ENCODE results near the gene ZNF33B.
"Not testable (repeated sequence)": the region's sequence is repeated elsewhere in the genome, so short reads cannot be mapped to it uniquely, and the experiment has no call there.

Gene ZNF33B

DNA sequence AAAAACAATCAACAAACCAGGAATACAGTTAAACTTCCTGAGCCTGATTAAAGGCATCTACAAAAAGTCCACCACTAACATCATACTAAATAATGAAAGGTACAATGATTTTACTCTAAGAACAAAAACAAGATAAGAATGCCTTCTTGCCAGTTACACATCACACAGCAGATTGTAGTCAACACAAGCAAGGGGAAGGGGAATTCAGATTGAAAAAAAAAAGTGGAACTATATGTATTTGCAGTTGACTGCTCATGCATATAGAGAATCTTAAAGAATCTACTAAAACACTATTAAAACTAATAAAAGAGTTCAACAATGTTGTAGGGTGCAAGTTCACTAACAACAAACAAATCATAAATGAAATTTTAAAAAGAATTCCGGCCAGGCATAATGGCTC is 28.5 kb downstream of the ZNF33B start:
- DNase-seq = no peak

DNA sequence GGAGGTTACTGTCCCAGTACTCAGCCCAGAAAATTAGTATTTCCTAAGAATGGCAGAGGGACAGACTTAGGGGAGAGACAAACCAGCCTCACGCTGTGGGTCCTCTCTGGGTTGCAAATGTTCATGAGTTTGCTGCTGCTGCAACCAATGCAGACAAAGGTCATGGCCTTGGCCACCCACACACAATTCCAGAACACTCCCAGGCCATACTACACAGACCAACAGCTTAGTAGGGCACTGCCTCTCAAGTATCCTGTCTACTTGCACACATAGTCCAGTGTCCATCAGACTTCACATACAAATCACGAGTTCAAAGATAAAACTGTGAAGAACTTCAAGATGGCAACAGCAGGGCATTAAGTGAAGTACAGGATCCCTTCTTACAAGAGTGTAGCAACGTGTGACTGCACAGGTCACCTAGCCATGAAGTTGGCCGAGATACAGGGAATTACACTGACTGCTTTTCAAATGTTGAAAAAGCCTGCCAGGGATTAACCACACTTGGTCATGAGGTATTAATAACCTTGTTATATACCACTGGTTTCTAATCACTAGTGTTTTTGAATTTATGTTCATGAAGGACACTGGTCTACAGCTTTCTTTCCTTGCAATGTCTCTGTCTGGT is 40.0 kb downstream of the ZNF33B start:
- no peak for DNase-seq

DNA sequence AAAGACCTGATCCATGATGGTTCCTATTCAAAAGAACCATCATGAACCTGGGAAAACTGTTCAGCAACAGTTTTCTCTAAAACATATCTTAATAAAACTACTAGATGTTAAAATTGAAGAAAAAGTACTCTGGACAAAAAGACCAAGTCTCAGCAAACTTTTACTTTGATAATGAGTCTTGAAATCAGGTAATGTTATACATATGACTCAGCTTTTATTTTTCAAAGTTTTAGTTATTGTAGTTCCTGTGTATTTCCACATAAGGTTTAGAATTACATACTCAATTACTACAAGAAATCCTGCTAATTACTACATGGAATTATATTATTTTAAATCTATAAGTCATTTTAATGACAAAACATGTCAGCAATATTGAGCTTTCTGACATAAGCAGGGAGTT is 42.2 kb downstream of the ZNF33B start:
- no peak for DNase-seq

DNA sequence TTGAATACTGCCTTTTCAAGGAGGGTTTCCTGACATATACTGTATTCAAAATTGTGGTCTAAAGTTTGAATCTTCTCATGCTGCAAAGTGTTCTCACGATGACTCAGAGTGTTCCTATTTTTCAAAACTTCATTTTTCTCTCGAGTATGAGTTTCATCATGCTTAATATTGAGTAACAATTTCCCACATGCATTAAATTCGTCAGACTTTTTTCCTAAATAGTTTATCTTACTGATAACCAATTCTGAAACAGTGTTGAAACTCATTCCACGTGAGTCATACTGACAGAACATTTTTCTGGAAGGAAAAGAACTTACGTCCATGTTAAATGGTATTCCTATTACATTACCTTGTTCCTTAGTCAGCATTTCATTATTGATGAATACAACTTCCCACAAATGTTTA is 44.1 kb downstream of the ZNF33B start:
- DNase-seq = no peak

DNA sequence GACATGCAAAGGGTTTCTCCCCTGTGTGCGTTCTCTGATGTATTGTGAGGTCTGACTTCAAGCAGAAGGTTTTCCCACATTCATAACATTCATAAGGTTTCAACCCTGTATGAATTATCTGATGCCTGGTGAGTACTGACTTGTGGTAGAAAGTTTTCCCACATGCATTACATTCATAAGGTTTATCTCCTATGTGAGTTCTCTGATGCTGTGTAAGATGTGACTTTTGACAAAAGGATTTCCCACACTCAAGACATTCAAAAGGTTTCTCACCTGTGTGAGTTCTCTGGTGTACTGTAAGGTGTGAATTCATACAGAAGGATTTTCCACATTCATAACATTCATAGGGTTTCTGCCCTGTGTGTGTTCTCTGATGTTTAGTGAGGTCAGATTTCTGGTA is 45.1 kb downstream of the ZNF33B start:
- no peak for DNase-seq

DNA sequence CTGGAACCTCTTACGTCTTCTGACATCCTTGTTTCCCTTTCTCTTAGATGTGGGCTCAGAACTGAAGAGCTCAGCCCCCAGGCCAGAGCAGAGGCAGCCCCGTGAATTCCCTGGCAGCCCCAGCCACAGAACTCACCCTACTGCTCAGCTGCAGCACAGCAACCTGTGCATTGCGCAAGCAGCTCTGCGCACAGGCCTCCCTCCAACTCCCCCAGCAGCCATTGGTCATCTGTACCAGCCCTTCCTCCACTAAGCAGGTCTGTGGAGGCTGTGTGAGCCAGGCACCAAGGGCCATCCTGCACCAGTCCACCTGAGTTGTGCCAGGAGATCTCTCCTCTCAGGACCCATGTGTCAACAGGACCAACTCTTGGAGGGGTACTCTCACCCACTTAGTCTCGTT is 54.5 kb downstream of the ZNF33B start:
- DNase-seq = no peak

DNA sequence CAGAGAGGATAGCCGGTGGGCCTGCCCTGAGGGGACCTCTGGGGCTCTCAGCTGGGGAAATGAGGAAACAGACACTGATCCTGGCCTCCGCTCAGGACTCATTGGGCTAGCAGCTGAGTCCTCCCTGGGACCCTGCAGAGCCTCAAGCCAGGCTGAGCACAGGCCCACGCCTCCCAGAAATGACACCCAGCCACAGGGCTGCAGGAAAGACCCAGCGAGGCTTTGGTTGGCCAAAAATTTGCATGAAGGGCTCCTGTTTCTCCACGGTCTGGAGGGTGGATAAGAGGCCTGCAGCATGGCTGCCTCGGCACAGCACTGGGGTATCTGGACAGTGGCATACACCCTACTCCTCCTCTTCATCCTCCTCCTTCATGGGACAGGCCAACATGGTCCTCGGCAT is 60.4 kb downstream of the ZNF33B start:
- DNase-seq = no peak

DNA sequence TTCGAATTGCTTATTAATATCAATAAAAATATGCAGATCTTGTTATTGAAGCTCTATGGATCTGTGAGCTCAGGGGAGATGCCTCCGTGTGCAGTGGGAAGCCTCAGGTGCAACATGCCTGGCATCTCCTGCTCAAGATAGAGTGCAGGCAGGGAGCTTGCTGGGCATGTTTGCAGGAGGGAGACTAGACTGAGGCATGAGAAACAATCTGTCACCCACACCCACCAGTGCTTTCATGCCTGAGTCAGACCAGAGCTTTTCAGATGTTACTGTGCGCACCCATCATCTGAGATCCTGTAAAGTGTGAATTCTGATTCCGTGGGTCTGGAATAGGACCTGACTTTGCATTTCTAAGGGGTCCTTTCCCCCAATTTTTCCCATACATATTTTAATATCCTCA is 62.0 kb downstream of the ZNF33B start:
- no peak for DNase-seq

DNA sequence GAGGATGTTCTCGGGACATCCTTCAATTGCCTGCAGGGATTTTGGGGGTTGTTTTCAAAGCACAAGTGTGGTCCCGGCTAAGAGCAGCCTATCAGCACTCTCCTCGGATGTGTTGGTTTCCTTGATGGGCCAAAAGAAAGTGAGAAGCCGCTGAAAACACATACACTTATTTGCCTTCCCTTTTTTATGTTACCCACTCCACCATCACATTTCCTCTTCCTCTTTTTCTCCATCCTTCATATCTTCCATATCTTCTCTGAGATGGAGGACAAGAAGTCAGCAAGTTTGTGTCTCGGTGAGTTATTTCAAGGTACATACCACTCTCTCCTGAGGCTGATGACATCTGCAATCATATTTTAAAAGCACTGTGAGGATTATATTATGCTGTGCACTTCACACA is 64.0 kb downstream of the ZNF33B start:
- no peak for DNase-seq

DNA sequence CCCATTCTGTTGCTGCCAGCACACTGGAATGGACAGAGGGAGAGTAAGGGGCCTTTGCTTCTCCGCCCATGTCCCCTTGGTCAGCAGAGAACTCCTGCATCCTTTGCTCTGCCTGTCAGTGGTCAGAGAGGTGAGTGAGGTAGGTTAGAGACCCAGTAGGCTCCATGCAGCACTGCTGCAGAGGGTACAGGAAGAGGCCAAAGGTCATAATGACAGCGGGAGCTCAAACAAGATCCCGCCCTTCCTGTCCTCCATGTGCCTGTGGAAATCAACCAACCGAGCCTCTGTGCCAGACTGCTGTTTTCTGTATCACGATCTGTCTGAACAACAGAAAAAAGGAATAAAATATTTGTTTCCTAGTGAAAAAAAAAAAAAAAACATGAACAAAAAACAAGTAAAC is 81.4 kb downstream of the ZNF33B start:
- no peak for DNase-seq

DNA sequence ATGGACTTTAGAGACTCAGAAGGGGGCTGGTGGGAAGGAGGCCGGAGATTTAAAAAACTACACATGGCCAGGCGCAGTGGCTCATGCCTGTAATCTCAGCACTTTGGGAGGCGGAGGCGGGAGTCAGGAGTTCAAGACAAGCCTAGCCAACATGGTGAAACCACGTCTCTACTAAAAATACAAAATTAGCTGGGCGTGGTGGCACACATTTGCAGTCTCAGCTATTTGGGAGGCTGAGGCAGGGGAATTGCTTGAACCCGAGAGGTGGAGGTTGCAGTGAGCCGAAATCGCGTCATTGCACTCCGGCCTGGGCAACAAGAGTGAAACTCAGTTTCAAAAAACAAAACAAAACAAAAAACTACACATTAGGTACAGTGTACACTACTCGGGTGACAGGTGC is 84.8 kb downstream of the ZNF33B start:
- DNase-seq = not testable (repeated sequence)

DNA sequence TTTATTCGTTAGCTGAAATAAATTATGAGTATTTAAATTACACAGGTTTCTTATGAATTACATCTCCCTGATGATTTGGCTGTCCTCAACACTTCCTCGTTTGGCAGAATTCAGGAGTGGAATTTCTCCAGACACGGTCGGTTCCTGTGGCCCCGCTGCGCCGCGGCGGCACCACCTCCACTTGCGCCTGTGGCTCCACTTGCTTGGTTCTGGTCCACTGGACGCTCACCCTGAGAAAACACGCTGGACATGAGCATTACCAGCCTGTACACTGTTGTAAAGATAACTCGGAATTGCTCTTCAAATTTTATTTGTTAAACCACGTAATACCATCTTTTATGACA is 85.3 kb downstream of the ZNF33B start:
- no peak for DNase-seq

DNA sequence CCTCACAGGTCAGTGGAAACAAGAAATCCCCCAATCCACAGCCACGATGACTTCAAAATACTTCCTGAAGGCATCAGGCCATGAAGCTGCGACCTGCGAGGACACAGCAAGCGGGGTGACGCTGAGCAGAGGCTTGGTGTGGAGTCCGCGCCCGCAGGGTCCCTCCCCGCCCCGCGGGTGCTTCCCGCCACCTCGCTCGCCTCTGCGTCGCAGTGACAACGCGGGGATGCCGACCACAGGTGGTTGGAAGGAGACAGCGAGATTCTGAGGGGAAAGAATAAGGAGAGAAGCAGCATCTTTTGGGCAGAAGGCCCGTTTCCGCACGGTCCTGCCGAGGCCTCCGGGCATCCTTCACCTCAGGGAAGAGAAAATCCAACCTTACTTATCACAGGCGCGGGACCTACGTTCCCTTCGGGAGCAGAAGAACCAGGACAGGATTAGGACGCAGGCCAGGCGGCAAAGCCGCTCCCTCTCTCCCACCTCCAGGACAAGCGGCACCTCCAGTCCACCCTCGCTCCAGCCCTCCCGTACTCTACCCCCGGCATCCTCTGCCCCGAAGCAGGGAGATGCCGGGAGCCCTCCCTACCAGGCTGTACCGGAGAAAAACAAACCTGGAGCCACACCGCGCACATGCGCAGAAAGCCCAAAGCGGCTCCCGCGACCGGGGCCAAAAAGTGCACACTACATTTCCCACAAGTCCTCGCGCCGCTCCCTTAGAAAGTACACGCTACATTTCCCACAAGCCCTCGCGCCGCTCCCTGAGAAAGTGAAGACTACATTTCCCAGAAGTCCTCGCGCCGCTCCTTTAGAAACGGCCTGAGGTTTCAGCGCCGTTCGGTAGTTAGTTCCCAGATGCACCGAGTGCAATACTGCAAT is 85.9 kb downstream of the ZNF33B start:
- peak; percentile 94 for DNase-seq

DNA sequence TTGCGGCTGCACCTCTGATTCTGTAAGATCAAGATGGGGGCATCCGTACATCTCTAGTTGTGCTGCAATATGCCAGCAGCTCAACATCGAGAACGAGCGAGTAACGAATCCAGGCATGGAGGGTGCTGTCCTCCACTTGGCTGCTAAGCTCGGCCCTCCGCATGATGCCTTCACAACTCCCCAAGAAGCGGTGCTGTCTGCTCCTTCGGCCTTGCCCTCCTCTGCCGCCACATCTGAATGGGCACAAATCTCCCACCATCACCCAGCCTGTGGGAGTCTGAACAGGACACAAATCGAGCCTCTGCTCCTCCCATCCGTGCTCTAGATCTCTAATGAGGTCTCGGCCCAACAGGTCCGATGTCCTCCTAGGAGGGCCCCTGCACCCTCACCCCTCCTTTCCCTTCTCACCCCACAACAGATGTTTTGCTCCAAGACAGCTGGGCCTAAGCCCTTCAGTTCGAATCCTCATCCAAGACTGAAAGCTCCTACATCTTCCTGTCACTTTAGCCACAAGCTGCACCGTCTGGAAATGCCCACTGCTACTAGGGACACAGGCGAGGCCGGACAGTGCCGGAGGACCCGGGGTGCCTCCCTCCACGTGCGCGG is 86.7 kb downstream of the ZNF33B start:
- DNase-seq = no peak

DNA sequence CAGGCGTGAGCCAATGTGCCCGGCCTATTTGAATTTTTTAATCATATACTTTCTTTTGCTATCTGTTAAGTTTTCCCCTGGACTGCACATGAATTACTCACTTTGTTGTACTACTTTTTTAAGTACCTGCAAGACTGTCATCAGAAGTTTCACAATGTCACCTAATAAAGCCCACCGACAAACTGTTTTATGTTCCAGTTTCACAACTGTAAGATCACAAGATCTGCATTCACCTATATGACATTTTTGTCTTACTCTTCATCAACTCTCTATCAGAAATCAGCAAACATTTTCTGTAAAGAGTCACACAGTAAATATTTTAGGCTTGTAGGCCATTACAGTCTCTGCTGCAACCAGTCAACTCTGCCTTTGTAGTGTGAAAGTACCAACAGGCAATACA is 88.5 kb downstream of the ZNF33B start:
- no peak for DNase-seq

DNA sequence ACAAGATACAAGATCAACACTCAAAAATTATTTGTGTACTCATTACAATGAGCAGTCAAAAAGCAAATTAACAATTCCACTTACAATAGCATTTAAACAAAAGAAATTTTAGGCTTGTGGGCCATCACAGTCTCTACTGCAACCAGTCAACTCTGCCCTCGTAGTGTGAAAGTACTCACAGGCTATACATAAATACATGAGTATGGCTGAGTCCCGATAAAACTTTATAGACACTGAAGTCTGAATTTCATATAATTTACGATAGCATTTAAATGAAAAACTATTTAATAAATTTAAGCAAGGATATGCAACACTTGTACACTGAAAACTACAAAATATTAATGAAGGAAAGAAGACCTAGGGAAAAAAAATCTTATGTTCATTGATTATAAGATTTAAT is 90.1 kb downstream of the ZNF33B start:
- DNase-seq = no peak

DNA sequence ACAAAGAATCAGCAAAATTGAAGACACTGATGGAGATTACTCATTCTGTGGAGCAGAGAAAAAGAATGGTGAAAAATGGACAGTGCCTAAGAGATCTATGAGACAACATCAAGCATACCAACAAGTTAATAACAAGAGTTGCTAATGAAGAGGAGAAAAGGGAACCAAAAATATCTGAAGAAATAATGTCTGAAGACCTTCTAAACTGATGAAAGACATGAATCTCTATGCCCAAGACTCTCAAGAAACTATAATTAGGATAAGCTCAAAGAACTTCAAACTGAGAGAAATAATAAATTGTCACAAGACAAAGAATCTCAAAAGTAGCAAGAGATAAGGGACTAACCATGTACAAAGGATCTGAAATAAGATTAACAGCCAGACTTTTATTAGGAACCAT is 93.4 kb downstream of the ZNF33B start:
- no peak for DNase-seq

DNA sequence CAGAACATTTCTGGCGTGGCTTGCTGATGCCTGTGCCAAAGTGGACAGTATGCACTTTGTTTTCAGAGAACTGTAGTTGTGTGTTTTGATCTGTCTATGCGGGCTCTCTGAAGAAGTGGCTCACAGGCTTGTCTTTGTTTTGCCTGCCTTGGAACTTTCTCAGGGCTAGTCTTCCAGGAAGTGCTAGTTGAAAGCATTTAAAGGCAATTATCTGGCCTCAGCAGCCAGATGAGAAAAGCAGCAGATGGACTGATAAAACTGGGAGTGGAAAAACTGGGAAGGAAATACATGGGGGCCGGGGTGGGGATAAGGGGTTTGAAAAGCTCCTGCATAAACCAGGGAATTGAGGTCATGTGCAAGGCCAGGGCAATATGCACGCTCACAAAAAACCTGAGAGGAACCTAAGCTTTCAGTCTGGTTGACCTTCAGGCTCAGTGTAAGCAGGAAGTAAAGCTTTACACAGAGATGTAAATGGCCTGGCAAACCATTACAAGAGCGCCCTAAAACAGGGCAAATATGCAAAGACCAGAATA is 94.5 kb downstream of the ZNF33B start:
- DNase-seq = no peak
